Measurements from ENCODE around the gene PIMREG.

PIMREG gene

DNA sequence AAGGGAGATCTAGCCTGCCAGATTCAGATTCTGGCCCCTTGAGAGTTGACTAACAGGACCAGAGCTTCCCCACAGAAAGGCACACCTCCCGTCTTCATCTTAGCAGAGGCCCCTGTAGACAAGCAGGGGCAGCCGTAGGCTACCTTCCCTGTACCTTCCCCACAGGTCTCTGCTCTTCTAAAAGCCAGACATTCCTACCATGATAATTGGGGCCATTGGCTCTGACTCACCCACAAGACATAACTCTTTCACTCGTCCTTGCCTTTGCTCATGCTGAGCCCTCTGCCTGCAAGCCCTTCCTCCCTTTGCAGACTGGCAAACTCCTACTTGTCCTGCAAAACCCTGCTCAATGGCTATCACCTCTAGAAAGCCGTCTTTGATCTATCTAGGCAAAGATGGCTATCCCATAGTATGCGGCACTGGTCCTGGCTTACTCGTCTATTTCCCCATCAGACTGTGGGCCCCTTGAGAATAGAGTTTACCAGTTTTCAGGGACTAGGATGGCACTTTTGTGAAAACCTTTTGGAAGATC lies 43.8 kb downstream of the PIMREG start:
- Histone ChIP-seq H3K9ac (ENCODE audit: low read length) (no peak overlapping the region), H3K4me2 (ENCODE audit: low read depth, low read length, poor library complexity, severe bottlenecking) (no peak overlapping the region), H3K4me3 (ENCODE audit: insufficient read depth, low read length, poor library complexity, severe bottlenecking) (no peak overlapping the region), H3K9me3 (ENCODE audit: insufficient read depth, low read length) (no peaks in the 10 kb centered on the region), H3K79me2 (ENCODE audit: insufficient read depth, low read length) (no peaks in the 10 kb centered on the region), H3K9me2 (replicated peaks; ENCODE audit: insufficient read depth, low read length) (no peaks in the 10 kb centered on the region), H3F3A (ENCODE audit: insufficient read depth) (no peaks in the 10 kb centered on the region), H2AFZ (ENCODE audit: low read depth, low read length, severe bottlenecking) (no peak overlapping the region), H4K20me1 (ENCODE audit: low read depth, low read length) (no peaks in the 10 kb centered on the region), H3K27me3 (ENCODE audit: low read length) (no peaks in the 10 kb centered on the region), H3K36me3 (ENCODE audit: low read length) (no peaks in the 10 kb centered on the region), H3K27ac (ENCODE audit: low read depth, low read length) (no peak overlapping the region)
- TF ChIP-seq CTCF (IDR thresholded peaks at IDR 0.05; ENCODE audit: insufficient read depth, low read length, poor library complexity, severe bottlenecking) (no peak), EZH2phosphoT487 (conservative IDR thresholded peaks at IDR 0.05; ENCODE audit: low read length) (no peak)

- Histone ChIP-seq H3K4me3 (ENCODE audit: insufficient read depth, low read length, poor library complexity, severe bottlenecking) (no peak overlapping the region), H3K79me2 (ENCODE audit: insufficient read depth, low read length) (no peaks in the 10 kb centered on the region), H2AFZ (ENCODE audit: low read depth, low read length, severe bottlenecking) (no peak overlapping the region), H3F3A (ENCODE audit: insufficient read depth) (no peaks in the 10 kb centered on the region), H3K9ac (ENCODE audit: low read length) (no peak overlapping the region), H4K20me1 (ENCODE audit: low read depth, low read length) (no peaks in the 10 kb centered on the region), H3K27ac (ENCODE audit: low read depth, low read length) (no peak overlapping the region), H3K27me3 (ENCODE audit: low read length) (no peaks in the 10 kb centered on the region), H3K9me3 (ENCODE audit: insufficient read depth, low read length) (no peaks in the 10 kb centered on the region), H3K9me2 (replicated peaks; ENCODE audit: insufficient read depth, low read length) (no peaks in the 10 kb centered on the region), H3K4me2 (ENCODE audit: low read depth, low read length, poor library complexity, severe bottlenecking) (no peak overlapping the region), H3K36me3 (ENCODE audit: low read length) (no peaks in the 10 kb centered on the region)
- TF ChIP-seq EZH2phosphoT487 (conservative IDR thresholded peaks at IDR 0.05; ENCODE audit: low read length) = no peak
- no peak for TF ChIP-seq CTCF (IDR thresholded peaks at IDR 0.05; ENCODE audit: insufficient read depth, low read length, poor library complexity, severe bottlenecking)
Measured at GRCh38 chr17:6489016-6489550, 44.8 kb downstream of the PIMREG start.

DNA sequence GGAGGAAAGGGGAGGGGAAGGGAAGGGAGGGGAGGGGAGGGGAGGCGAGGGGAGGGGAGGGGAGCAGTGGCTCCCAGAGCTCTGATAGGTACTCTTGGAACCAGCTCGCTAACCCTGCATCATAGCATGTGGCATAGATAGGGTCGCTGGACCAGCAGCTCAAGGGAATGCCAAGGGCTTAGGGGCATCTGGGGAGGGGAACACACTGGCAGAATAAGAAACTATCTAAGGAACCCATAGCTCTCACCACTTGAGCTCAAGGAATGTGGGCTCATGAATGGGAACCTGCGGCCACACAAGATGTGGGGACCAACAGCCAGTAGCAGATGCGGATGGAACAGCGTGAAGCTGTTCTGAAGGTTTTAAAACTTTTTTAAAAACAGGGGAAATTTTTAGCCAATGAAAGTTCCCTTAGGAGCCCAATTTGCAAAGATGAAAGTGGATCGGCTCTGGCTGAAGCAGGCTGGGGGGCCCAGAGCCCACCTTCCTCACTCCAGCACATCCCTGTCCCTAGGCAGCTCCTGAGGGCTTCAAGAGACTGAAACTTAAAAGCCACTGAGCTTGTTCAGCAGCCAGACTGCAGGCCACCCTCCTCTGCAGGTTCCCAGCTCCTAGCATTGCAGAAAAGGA lies 46.9 kb downstream of the PIMREG start:
- Histone ChIP-seq H3F3A (ENCODE audit: insufficient read depth) (no peaks in the 10 kb centered on the region), H3K4me3 (ENCODE audit: insufficient read depth, low read length, poor library complexity, severe bottlenecking) (no peak overlapping the region), H3K27me3 (ENCODE audit: low read length) (no peaks in the 10 kb centered on the region), H3K27ac (ENCODE audit: low read depth, low read length) (no peak overlapping the region), H3K4me2 (ENCODE audit: low read depth, low read length, poor library complexity, severe bottlenecking) (no peak overlapping the region), H3K79me2 (ENCODE audit: insufficient read depth, low read length) (no peaks in the 10 kb centered on the region), H3K9me3 (ENCODE audit: insufficient read depth, low read length) (no peaks in the 10 kb centered on the region), H4K20me1 (ENCODE audit: low read depth, low read length) (no peaks in the 10 kb centered on the region), H2AFZ (ENCODE audit: low read depth, low read length, severe bottlenecking) (no peak overlapping the region), H3K9me2 (replicated peaks; ENCODE audit: insufficient read depth, low read length) (no peaks in the 10 kb centered on the region), H3K9ac (ENCODE audit: low read length) (no peak overlapping the region), H3K36me3 (ENCODE audit: low read length) (no peaks in the 10 kb centered on the region)
- no peak for TF ChIP-seq CTCF (IDR thresholded peaks at IDR 0.05; ENCODE audit: insufficient read depth, low read length, poor library complexity, severe bottlenecking)
- TF ChIP-seq EZH2phosphoT487 (conservative IDR thresholded peaks at IDR 0.05; ENCODE audit: low read length) = no peak

Data from SU-DHL-6 (cell line).